ENCODE results near the gene RPL27A. TPM values are rescaled to one million over a fixed set of nuclear protein-coding genes. Genes with fewer than 3 reads are reported as not detected.

RPL27A gene
- total RNA-seq, 2 donors from 2014 or later, result 598 to 620 TPM

DNA sequence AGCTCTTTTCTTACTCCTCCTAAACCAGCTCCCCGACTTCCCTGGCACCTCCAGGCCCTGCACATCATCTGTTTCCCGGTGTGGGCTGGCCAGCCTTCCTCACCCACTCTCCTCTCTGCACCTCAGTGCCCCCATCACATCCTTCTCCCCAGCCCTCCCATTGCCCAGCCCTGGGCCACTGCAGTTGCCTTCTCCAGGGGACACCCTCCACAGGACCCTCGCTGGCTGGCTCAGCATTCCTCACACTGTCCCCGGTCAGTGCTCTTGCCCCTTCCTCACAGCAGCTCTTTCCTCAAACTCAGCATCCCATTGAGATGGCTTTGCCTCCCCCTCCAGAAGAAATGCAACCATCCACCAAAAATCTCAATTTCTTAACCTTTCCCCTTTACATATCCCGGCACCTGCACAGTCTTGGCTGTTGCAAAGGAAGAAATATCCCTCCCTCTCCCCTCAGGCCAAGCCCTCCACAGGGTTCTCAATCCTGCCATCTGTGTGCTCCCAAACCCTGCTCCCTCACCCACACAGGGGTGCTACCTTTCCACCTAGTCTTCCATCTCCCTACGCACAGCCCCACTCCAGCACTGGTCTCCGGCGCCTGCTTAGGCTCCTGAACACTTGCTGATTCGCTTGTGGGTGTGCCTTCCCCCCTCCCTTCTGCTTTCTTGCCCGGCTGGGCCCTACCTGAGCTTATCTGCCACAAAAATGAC is 19.5 kb downstream of the RPL27A start:
- no peaks in the 10 kb centered on the region for H3K27me3 ChIP-seq
- TF ChIP-seq, protein P1, sequence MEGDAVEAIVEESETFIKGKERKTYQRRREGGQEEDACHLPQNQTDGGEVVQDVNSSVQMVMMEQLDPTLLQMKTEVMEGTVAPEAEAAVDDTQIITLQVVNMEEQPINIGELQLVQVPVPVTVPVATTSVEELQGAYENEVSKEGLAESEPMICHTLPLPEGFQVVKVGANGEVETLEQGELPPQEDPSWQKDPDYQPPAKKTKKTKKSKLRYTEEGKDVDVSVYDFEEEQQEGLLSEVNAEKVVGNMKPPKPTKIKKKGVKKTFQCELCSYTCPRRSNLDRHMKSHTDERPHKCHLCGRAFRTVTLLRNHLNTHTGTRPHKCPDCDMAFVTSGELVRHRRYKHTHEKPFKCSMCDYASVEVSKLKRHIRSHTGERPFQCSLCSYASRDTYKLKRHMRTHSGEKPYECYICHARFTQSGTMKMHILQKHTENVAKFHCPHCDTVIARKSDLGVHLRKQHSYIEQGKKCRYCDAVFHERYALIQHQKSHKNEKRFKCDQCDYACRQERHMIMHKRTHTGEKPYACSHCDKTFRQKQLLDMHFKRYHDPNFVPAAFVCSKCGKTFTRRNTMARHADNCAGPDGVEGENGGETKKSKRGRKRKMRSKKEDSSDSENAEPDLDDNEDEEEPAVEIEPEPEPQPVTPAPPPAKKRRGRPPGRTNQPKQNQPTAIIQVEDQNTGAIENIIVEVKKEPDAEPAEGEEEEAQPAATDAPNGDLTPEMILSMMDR (IDR thresholded peaks at IDR 0.05), result no peak
- H3K36me3 ChIP-seq, result peaks cover 86% of the 10 kb centered on the region
- H3K4me1 ChIP-seq, result peaks cover 0 to 20% of the 10 kb centered on the region in 2 donors
- peak overlapping the region in 1 of 2 donors; percentile 25 for H3K27ac ChIP-seq
- H3K4me3 ChIP-seq, result no peak overlapping the region
- H3K9me3 ChIP-seq, result no peaks in the 10 kb centered on the region
- no peak for DNase-seq (ENCODE audit: low spot score)

DNA sequence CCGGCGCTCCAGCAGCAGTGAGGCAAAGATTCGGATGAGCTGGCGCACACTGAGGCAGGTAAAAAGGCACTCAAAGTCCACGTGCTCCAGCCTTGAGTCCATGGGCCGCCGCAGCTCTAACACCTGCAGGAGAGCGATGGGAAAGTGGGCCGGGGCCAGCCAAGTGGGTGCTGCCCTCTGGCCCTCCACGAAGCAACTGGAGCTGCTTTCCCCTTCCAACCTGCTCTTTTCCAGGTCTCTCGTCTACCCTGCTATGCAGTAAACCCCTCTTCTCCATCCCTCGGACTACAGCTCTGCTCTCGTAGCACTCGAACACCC is 20.0 kb downstream of the RPL27A start:
- TF ChIP-seq, protein P1 (IDR thresholded peaks at IDR 0.05), result no peak
- Histone ChIP-seq H3K4me3 (no peak overlapping the region), H3K27me3 (no peaks in the 10 kb centered on the region), H3K4me1 (peaks cover 0 to 26% of the 10 kb centered on the region in 2 donors), H3K36me3 (peaks cover 86% of the 10 kb centered on the region), H3K9me3 (no peaks in the 10 kb centered on the region), H3K27ac (no peak overlapping the region)
- DNase-seq (ENCODE audit: low spot score), result no peak

DNA sequence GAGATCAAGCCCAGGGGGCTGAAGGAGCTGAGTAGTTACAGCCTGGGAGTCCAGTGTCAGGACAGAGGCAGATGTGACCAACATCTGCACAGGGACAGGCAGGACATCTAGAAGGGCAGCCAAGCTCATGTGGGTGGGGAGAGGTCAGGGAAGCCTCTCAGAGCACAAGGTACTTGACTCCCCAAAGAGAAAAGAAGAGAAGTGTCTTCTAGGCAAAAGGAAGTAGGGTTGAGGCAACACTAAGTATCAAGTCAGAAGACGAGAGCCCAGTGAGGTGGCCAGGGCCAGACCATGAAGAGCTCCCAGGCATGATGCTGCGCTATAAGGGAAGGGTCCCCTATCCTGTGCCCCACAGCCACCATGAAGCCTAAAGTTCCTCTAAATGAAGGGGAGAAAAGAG is 21.5 kb downstream of the RPL27A start:
- TF ChIP-seq, protein P1 (IDR thresholded peaks at IDR 0.05), result no peak
- DNase-seq (ENCODE audit: low spot score), result no peak
- H3K36me3 ChIP-seq, result peaks cover 72% of the 10 kb centered on the region
- H3K27ac ChIP-seq, result peak overlapping the region in 1 of 2 donors; percentile 25
- peaks cover 0 to 41% of the 10 kb centered on the region in 2 donors for H3K4me1 ChIP-seq
- H3K27me3 ChIP-seq, result no peaks in the 10 kb centered on the region
- H3K4me3 ChIP-seq, result no peak overlapping the region
- H3K9me3 ChIP-seq, result no peaks in the 10 kb centered on the region

- peaks cover 62% of the 10 kb centered on the region for H3K36me3 ChIP-seq
- H3K9me3 ChIP-seq, result no peaks in the 10 kb centered on the region
- peak overlapping the region in 1 of 2 donors; percentile 10 for H3K27ac ChIP-seq
These were observed 22.6 kb downstream of the RPL27A start for GRCh38 chr11:8705146-8705545.

GRCh38 chr11:8706673-8707432 is 24.3 kb downstream of the RPL27A start:
- no peaks in the 10 kb centered on the region for H3K9me3 ChIP-seq
- H3K4me3 ChIP-seq, result no peak overlapping the region
- no peaks in the 10 kb centered on the region for H3K27me3 ChIP-seq
- TF ChIP-seq, protein P1 (IDR thresholded peaks at IDR 0.05), result no peak
- peaks cover 67% of the 10 kb centered on the region for H3K36me3 ChIP-seq
- peaks cover 0 to 40% of the 10 kb centered on the region in 2 donors for H3K4me1 ChIP-seq
- peak overlapping the region; percentile 87 to 96 for H3K27ac ChIP-seq
- DNase-seq (ENCODE audit: low spot score), result no peak

More at GRCh38 chr11:8705146-8705545, 22.6 kb downstream of the RPL27A start:
- Histone ChIP-seq H3K4me3 (no peak overlapping the region), H3K27me3 (no peaks in the 10 kb centered on the region), H3K4me1 (peaks cover 0 to 43% of the 10 kb centered on the region in 2 donors)
- no peak for DNase-seq (ENCODE audit: low spot score)
- TF ChIP-seq, protein P1 (IDR thresholded peaks at IDR 0.05), result no peak

All from right atrium auricular region (tissue), 2 donors.